HepG2 (cell line): ENCODE results near the gene JSRP1. TPM values are rescaled to one million over a fixed set of nuclear protein-coding genes. Genes with fewer than 3 reads are reported as not detected.
A peak's percentile ranks its signal among the peaks of the same experiment; 100 is the strongest.

Experiments used
- AGO2 ChIP-seq: fragments of 200-400 bp; formaldehyde crosslinking; optimal IDR thresholded peaks from 2 replicates; pipeline ENCODE3; 2017; ENCODE audit warnings: mild to moderate bottlenecking, low read depth, low read length, moderate library complexity
- ARNT2 ChIP-seq: sonication (generic); formaldehyde crosslinking; IDR thresholded peaks from 2 replicates; pipeline ENCODE4 v1.8.0; 2022; ENCODE audit warnings: mild to moderate bottlenecking, low read depth, missing genetic modification reagents, moderate library complexity
- CEBPG ChIP-seq: IDR thresholded peaks from 2 replicates; pipeline ENCODE4 v1.6.1; 2016
- DR1 ChIP-seq: sonication (generic); formaldehyde crosslinking; IDR thresholded peaks from 2 replicates; pipeline ENCODE4 v1.8.0; 2021; ENCODE audit warnings: mild to moderate bottlenecking, missing genetic modification reagents, inconsistent platforms
- EP300 ChIP-seq, 3 experiments: sonication (generic) in 1 of 3; formaldehyde crosslinking in 1 of 3; IDR thresholded peaks; 2 replicates each; pipeline versions ENCODE4 v1.5.1 to v1.6.1; 2011 to 2020; ENCODE audit warnings: low read depth in 2 of 3, low read length in 2 of 3, borderline replicate concordance in 1 of 3, improper control_type of control experiment in 1 of 3, mild to moderate bottlenecking in 1 of 3, missing genetic modification reagents in 1 of 3, moderate library complexity in 1 of 3
- FOXK1 ChIP-seq: sonication (generic); formaldehyde crosslinking; IDR thresholded peaks from 2 replicates; pipeline ENCODE4 v1.4.0; 2020; ENCODE audit warnings: low read depth, missing genetic modification reagents, borderline replicate concordance
- FOXK2 ChIP-seq: fragments of 450-650 bp; IDR thresholded peaks from 2 replicates; pipeline ENCODE4 v1.6.1; 2016
- GTF3A ChIP-seq: sonication (generic); formaldehyde crosslinking; conservative IDR thresholded peaks from 2 replicates; pipeline ENCODE4 v1.4.0; 2020; ENCODE audit warnings: mild to moderate bottlenecking, missing genetic modification reagents
- HNRNPL ChIP-seq: fragments of 200-400 bp; formaldehyde crosslinking; IDR thresholded peaks from 2 replicates; pipeline ENCODE4 v1.6.1; 2017; ENCODE audit warnings: mild to moderate bottlenecking, low read depth, low read length
- KDM3A ChIP-seq: IDR thresholded peaks from 2 replicates; pipeline ENCODE4 v1.6.1; 2018; ENCODE audit warnings: low read depth, missing compliant biosample characterization
- MED1 ChIP-seq: sonication (generic); formaldehyde crosslinking; IDR thresholded peaks from 2 replicates; pipeline ENCODE4 v1.4.0; 2020; ENCODE audit warnings: missing genetic modification reagents
- MTA3 ChIP-seq: sonication (generic); formaldehyde crosslinking; IDR thresholded peaks from 2 replicates; pipeline ENCODE4 v1.4.0; 2020; ENCODE audit warnings: missing genetic modification reagents
- NFATC3 ChIP-seq: sonication (generic); formaldehyde crosslinking; IDR thresholded peaks from 2 replicates; pipeline ENCODE4 v1.5.1; 2020; ENCODE audit warnings: mild to moderate bottlenecking, missing genetic modification reagents
- POLR2A ChIP-seq, 2 experiments: IDR thresholded peaks; 2 replicates each; pipeline ENCODE4 v1.6.1; 2011; ENCODE audit warnings: low read depth in 2 of 2, low read length in 2 of 2, mild to moderate bottlenecking in 1 of 2, moderate library complexity in 1 of 2; ENCODE audit not compliant: insufficient read depth in 1 of 2
- REL ChIP-seq: sonication (generic); formaldehyde crosslinking; conservative IDR thresholded peaks from 2 replicates; pipeline ENCODE4 v1.8.0; 2022; ENCODE audit warnings: mild to moderate bottlenecking, missing genetic modification reagents, moderate library complexity
- YY1 ChIP-seq: IDR thresholded peaks from 2 replicates; pipeline ENCODE4 v1.6.1; 2011; ENCODE audit warnings: low read length, low read depth, moderate library complexity, mild to moderate bottlenecking; ENCODE audit not compliant: insufficient read depth, insufficient replicate concordance
- ZBTB38 ChIP-seq: sonication (generic); formaldehyde crosslinking; IDR thresholded peaks from 2 replicates; pipeline ENCODE4 v1.5.1; 2020; ENCODE audit warnings: mild to moderate bottlenecking, missing genetic modification reagents
- ZKSCAN5 ChIP-seq: sonication (generic); formaldehyde crosslinking; IDR thresholded peaks from 2 replicates; pipeline ENCODE4 v1.5.1; 2020; ENCODE audit warnings: mild to moderate bottlenecking, missing genetic modification reagents
- ZNF589 ChIP-seq: sonication (generic); formaldehyde crosslinking; conservative IDR thresholded peaks from 2 replicates; pipeline ENCODE4 v1.8.0; 2022; ENCODE audit warnings: mild to moderate bottlenecking, moderate library complexity, missing genetic modification reagents
- ZNF687 ChIP-seq: sonication (generic); formaldehyde crosslinking; IDR thresholded peaks from 2 replicates; pipeline ENCODE4 v1.5.1; 2020; ENCODE audit warnings: mild to moderate bottlenecking, missing genetic modification reagents, moderate library complexity
- ZNF737 ChIP-seq: sonication (generic); formaldehyde crosslinking; IDR thresholded peaks from 2 replicates; pipeline ENCODE4 v1.5.0; 2020; ENCODE audit warnings: missing genetic modification reagents, mild to moderate bottlenecking, borderline replicate concordance
- ZNF816 ChIP-seq: sonication (generic); formaldehyde crosslinking; IDR thresholded peaks from 2 replicates; pipeline ENCODE4 v1.8.0; 2022; ENCODE audit warnings: missing genetic modification reagents, mild to moderate bottlenecking, borderline replicate concordance
- ZNF883 ChIP-seq: sonication (generic); formaldehyde crosslinking; IDR thresholded peaks from 2 replicates; pipeline ENCODE4 v1.5.1; 2020; ENCODE audit warnings: mild to moderate bottlenecking, missing genetic modification reagents; ENCODE audit errors: not compliant biosample characterization
- ZSCAN31 ChIP-seq: sonication (generic); formaldehyde crosslinking; IDR thresholded peaks from 2 replicates; pipeline ENCODE4 v1.5.0; 2020; ENCODE audit warnings: low read depth, mild to moderate bottlenecking, missing genetic modification reagents
- polyA plus RNA-seq, 8 experiments: library from polyadenylated mRNA; depleted of rRNA in 3 of 8; stranded (reverse) in 7 of 8; unstranded in 1 of 8; fragments of >200 nt; fragmentation: Illumina TruSeq in 4 of 8; extraction: Trizol in 4 of 8; gene quantifications; 2 replicates each; pipeline versions ENCODE4 v1.2.1 to v1.2.3, GENCODE V29; 2011 to 2016; ENCODE audit warnings: low read depth in 4 of 8, missing spikeins in 1 of 8, mixed read lengths in 1 of 8; ENCODE audit not compliant: insufficient read depth in 1 of 8
- total RNA-seq, 5 experiments: library from RNA; depleted of rRNA; stranded (reverse); fragments of >200 nt; fragmentation: Illumina TruSeq; extraction: Trizol; gene quantifications; 2 replicates each; pipeline ENCODE4 v1.2.3, GENCODE V29; 2016; ENCODE audit warnings: low read depth in 1 of 5

JSRP1 gene
- total and polyA plus RNA-seq, 2 of the 13 experiments (the other 11 are each of a cell fraction or from before 2014, with no cell fraction given), result 0.16 to 0.38 TPM

DNA sequence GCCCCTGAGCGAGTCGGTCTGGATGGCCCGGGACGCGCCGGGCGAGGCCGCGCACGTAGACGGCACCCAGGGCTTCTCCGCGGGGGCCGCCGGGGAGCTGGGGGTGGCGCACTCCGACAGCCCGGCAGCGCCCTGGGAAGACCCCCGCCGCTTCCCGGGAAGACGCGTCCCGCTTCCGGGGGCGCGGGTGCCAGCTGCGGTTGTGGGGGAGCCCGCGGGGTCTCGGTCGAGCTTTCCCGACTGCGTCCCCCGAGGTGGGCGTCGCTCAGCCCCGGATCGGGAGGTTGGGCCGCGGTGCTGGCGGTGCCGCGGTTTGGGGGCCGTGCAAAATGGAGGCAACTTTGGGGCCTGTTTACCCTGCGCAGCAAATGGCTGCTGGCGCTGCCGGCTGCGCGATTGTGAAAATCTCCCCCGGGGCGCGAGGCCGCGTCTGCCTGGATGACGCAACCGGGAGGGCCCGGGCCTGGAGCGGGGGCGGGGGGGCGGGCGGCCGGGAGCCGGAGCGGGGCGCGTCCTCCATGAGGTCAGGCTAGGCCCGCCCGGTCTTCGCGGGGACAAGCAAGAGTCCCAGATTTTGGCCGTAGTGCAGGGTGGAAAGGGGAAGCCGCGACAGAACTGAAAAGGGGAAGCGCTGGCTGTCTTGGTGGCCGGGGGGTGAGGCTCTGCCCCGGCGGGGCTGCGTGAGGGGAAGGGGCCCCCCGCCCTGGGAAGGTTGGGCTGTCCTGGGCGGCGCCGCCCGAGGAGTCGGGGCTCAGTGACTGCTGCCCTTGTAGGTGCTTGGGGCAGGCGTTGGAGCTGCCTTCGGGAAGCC lies 14.4 kb upstream of the JSRP1 start (continued):
- TF ChIP-seq ARNT2 (CRISPR knock-in tag) (no peak; the same call in 1 of the 2 replicates), DR1 (no peak), GTF3A (CRISPR knock-in tag) (no peak), AGO2 (peak; percentile 84), POLR2A (IDR thresholded peaks at IDR 0.05; ENCODE audit: insufficient read depth in 1 of 2, low read depth in 2 of 2, low read length in 2 of 2) (0 out of 4 replicates have a peak, but pooled peaks of 1 of the 2 experiments have one; percentile 2), NFATC3 (no peak), ZKSCAN5 (CRISPR knock-in tag) (no peak), ZNF737 (CRISPR knock-in tag) (0 out of 2 replicates have a peak, but pooled peaks have one; percentile 18), FOXK2 (no peak), CEBPG (CRISPR knock-in tag) (peak; percentile 90), ZNF687 (CRISPR knock-in tag) (peak; percentile 64; the same call in 1 of the 2 replicates), YY1 (peak; percentile 89), EP300 (IDR thresholded peaks at IDR 0.05; ENCODE audit: low read depth in 2 of 2, low read length in 2 of 2) (peak in 1 of 2 experiments; percentile 7; a peak in 1 of 4 replicates), EP300 (CRISPR knock-in tag; IDR thresholded peaks at IDR 0.05; ENCODE audit: borderline replicate concordance) (no peak), ZBTB38 (0 out of 2 replicates have a peak, but pooled peaks have one; percentile 8), ZNF589 (0 out of 2 replicates have a peak, but pooled peaks have one; percentile 35), KDM3A (CRISPR knock-in tag) (peak; percentile 13; the same call in 1 of the 2 replicates), HNRNPL (0 out of 2 replicates have a peak, but pooled peaks have one; percentile 37), MTA3 (no peak), FOXK1 (peak; percentile 36; the same call in 1 of the 2 replicates), ZNF883 (no peak), MED1 (CRISPR knock-in tag) (no peak), ZSCAN31 (CRISPR knock-in tag) (no peak), REL (CRISPR knock-in tag) (0 out of 2 replicates have a peak, but pooled peaks have one; percentile 56), ZNF816 (CRISPR knock-in tag) (no peak)
